T-cell (primary cell): ENCODE measurements around the gene EZH2. TPM values are rescaled to one million over a fixed set of nuclear protein-coding genes. Genes with fewer than 3 reads are reported as not detected.

Experiments used
- ATAC-seq, 4 experiments: fragments of 200-7000 bp in 3 of 4; fragments of 150-1000 bp in 1 of 4; cut with Tn5 transposase; replicated peaks in 1 of 4; 1 replicate in 3 of 4; 2 replicates in 1 of 4; pipeline ENCODE4 v1.10.0; 2021; ENCODE audit warnings: moderate library complexity in 3 of 4, mild to moderate bottlenecking in 2 of 4, moderate number of reproducible peaks in 1 of 4
- CTCF ChIA-PET, 2 donors: fragments of 300-600 bp; sonication (Branson Sonifier 250); formaldehyde crosslinking; loops; one replicate each; lab custom pipeline; 2022; ENCODE audit warnings: antibody characterized with exemption in 2 of 2; lab: Charles Lee
- POLR2A ChIA-PET, 2 donors: fragments of 300-600 bp; sonication (Branson Sonifier 250); formaldehyde crosslinking; loops; one replicate each; lab custom pipeline; 2022; ENCODE audit warnings: antibody characterized with exemption in 2 of 2; lab: Charles Lee
- DNase-seq, 35 experiments: peaks; one replicate each; pipeline versions ENCODE4 v3.0.0 to v3.0.0-alpha.2; 2013 to 2023
- H3K27ac ChIP-seq: one replicate; pipeline ENCODE4 v1.5.1; 2013; ENCODE audit warnings: low read length
- H3K27me3 ChIP-seq, 2 experiments: replicated peaks in 1 of 2; 1 replicate in 1 of 2; 2 replicates in 1 of 2; pipeline versions ENCODE4 v1.6.1 to v1.7.0; 2013; ENCODE audit warnings: low read length in 1 of 2, mixed read lengths in 1 of 2; ENCODE audit not compliant: control insufficient read depth in 2 of 2, insufficient read depth in 2 of 2; ENCODE audit errors: extremely low read depth in 1 of 2
- H3K36me3 ChIP-seq, 2 donors: 1 replicate in 1 of 2; 2 replicates in 1 of 2; pipeline versions ENCODE4 v1.6.1 to v1.7.0; 2013; ENCODE audit warnings: low read length in 1 of 2; ENCODE audit not compliant: control insufficient read depth in 2 of 2, insufficient read depth in 1 of 2; ENCODE audit errors: extremely low read depth in 1 of 2
- H3K4me1 ChIP-seq, 2 experiments: 1 replicate in 1 of 2; 2 replicates in 1 of 2; pipeline versions ENCODE4 v1.6.1 to v1.7.0; 2013; ENCODE audit warnings: low read length in 2 of 2, mixed read lengths in 1 of 2; ENCODE audit not compliant: insufficient read depth in 2 of 2, control insufficient read depth in 1 of 2; ENCODE audit errors: extremely low read depth in 1 of 2
- H3K4me3 ChIP-seq, 2 donors: 1 replicate in 1 of 2; 2 replicates in 1 of 2; pipeline versions ENCODE4 v1.5.1 to v1.7.0; 2013; ENCODE audit warnings: mild to moderate bottlenecking in 2 of 2, low read length in 1 of 2, moderate library complexity in 1 of 2; ENCODE audit not compliant: control insufficient read depth in 1 of 2; ENCODE audit errors: extremely low read depth in 1 of 2
- H3K9me3 ChIP-seq: 2 replicates; pipeline ENCODE4 v1.7.0; 2013
- H3K27ac Mint-ChIP-seq, 2 donors: one replicate each; pipeline ENCODE4 v1.8.0; 2020 to 2021; ENCODE audit warnings: mild to moderate bottlenecking in 2 of 2, mixed read lengths in 2 of 2
- H3K27me3 Mint-ChIP-seq, 2 donors: one replicate each; pipeline ENCODE4 v1.8.0; 2021 to 2022; ENCODE audit warnings: mixed read lengths in 2 of 2
- H3K36me3 Mint-ChIP-seq: one replicate; pipeline ENCODE4 v1.8.0; 2021; ENCODE audit warnings: mixed read lengths
- H3K4me1 Mint-ChIP-seq, 3 donors: one replicate each; pipeline ENCODE4 v1.8.0; 2020 to 2022; ENCODE audit warnings: mixed read lengths in 3 of 3, mild to moderate bottlenecking in 1 of 3
- H3K4me3 Mint-ChIP-seq, 3 donors: one replicate each; pipeline ENCODE4 v1.8.0; 2020 to 2022; ENCODE audit warnings: mild to moderate bottlenecking in 3 of 3, mixed read lengths in 3 of 3, moderate library complexity in 3 of 3
- H3K9me3 Mint-ChIP-seq, 3 donors: one replicate each; pipeline ENCODE4 v1.8.0; 2020 to 2022; ENCODE audit warnings: mixed read lengths in 3 of 3
- WGBS: methylation state at CpG from one replicate; pipeline ENCODE4 v1.1.5; 2013; ENCODE audit warnings: missing lambda C conversion rate; ENCODE audit not compliant: insufficient coverage; 5-methylcytosine and 5-hydroxymethylcytosine counted together
- total RNA-seq, 35 experiments: library from RNA in 6 of 35; stranded (reverse) in 6 of 35; fragments of 120-200 nt in 1 of 35; gene quantifications; one replicate each; pipeline versions ENCODE4 v1.2.1 to v1.2.4 and lab custom pipeline; 2013 to 2026

EZH2 gene
- total RNA-seq, 5 donors from 2014 or later (not counting 1 experiment from before 2014, with no cell fraction given), result 8.1 to 24.0 (median 11.2) TPM

GRCh38 chr7:148807436-148807835 lies 76.7 kb downstream of the EZH2 start:
- ChIA-PET POLR2A (no interaction called here), CTCF (interaction anchor here in 1 of 2 donors (0.7 kb wide), 1 partner anchor 75 kb away, joined by 5 read pairs; no protein-coding TSS in a partner anchor)
- peaks cover 14 to 52% of the 10 kb centered on the region in 2 donors for H3K36me3 ChIP-seq
- ATAC-seq (no peak), DNase-seq (no peak)
- no peak overlapping the region for H3K27ac ChIP-seq
- Mint-ChIP-seq H3K36me3 (peaks cover 23% of the 10 kb centered on the region), H3K27ac (peak overlapping the region in 1 of 2 donors; percentile 17), H3K27me3 (no peaks in the 10 kb centered on the region), H3K9me3 (no peaks in the 10 kb centered on the region), H3K4me1 (peaks cover 0 to under 1% (median 0%) of the 10 kb centered on the region in 3 donors), H3K4me3 (no peak overlapping the region)
- no peaks in the 10 kb centered on the region for H3K4me1 ChIP-seq
- no CpG with 5 or more reads among the region's 4 CpGs for WGBS
- H3K27me3 ChIP-seq, result no peaks in the 10 kb centered on the region
- no peak overlapping the region for H3K4me3 ChIP-seq
- no peaks in the 10 kb centered on the region for H3K9me3 ChIP-seq

GRCh38 chr7:148806187-148806586 lies 77.9 kb downstream of the EZH2 start:
- DNase-seq (no peak), ATAC-seq (no peak)
- no peaks in the 10 kb centered on the region for H3K9me3 ChIP-seq
- Mint-ChIP-seq H3K36me3 (peaks cover 29% of the 10 kb centered on the region), H3K4me3 (no peak overlapping the region), H3K4me1 (no peaks in the 10 kb centered on the region), H3K27ac (peak overlapping the region in 1 of 2 donors; percentile 12), H3K9me3 (no peaks in the 10 kb centered on the region), H3K27me3 (no peaks in the 10 kb centered on the region)
- no peaks in the 10 kb centered on the region for H3K4me1 ChIP-seq
- H3K27me3 ChIP-seq, result no peaks in the 10 kb centered on the region
- no peak overlapping the region for H3K4me3 ChIP-seq
- CTCF ChIA-PET, result no interaction called here
- POLR2A ChIA-PET, result no interaction called here
- H3K27ac ChIP-seq, result no peak overlapping the region
- H3K36me3 ChIP-seq, result peaks cover 14 to 57% of the 10 kb centered on the region in 2 donors
- 100% methylated on average over 4 of the region's 7 CpGs for WGBS

GRCh38 chr7:148804343-148805235 lies 79.5 kb downstream of the EZH2 start:
- Histone ChIP-seq H3K27ac (no peak overlapping the region), H3K27me3 (no peaks in the 10 kb centered on the region), H3K4me3 (no peak overlapping the region), H3K36me3 (peaks cover 17 to 67% of the 10 kb centered on the region in 2 donors), H3K9me3 (no peaks in the 10 kb centered on the region), H3K4me1 (no peaks in the 10 kb centered on the region)
- Mint-ChIP-seq H3K27me3 (no peaks in the 10 kb centered on the region), H3K27ac (no peak overlapping the region), H3K9me3 (no peaks in the 10 kb centered on the region), H3K36me3 (peaks cover 39% of the 10 kb centered on the region), H3K4me3 (no peak overlapping the region), H3K4me1 (no peaks in the 10 kb centered on the region)
- WGBS, result 86% methylated on average over 3 of the region's 10 CpGs
- ChIA-PET CTCF (interaction anchor here (0.6 kb wide), 2 partner anchors 246 to 1561 kb away, joined by 3 to 6 read pairs; no protein-coding TSS in a partner anchor), POLR2A (interaction anchor here in 1 of 2 donors (0.6 to 0.7 kb wide), 2 partner anchors 29 to 108 kb away, joined by 5 to 9 read pairs; no protein-coding TSS in a partner anchor)
- DNase-seq (no peak), ATAC-seq (no peak)

GRCh38 chr7:148803094-148803493 lies 81.0 kb downstream of the EZH2 start:
- Mint-ChIP-seq H3K4me1 (no peaks in the 10 kb centered on the region), H3K27ac (no peak overlapping the region), H3K4me3 (no peak overlapping the region), H3K36me3 (peaks cover 52% of the 10 kb centered on the region), H3K9me3 (no peaks in the 10 kb centered on the region), H3K27me3 (no peaks in the 10 kb centered on the region)
- no peak overlapping the region for H3K27ac ChIP-seq
- DNase-seq (no peak), ATAC-seq (no peak)
- no peak overlapping the region for H3K4me3 ChIP-seq
- ChIA-PET CTCF (interaction anchor here in 1 of 2 donors (0.6 kb wide), 1 partner anchor 10 kb away, joined by 3 read pairs; no protein-coding TSS in a partner anchor), POLR2A (no interaction called here)
- no peaks in the 10 kb centered on the region for H3K27me3 ChIP-seq
- H3K4me1 ChIP-seq, result no peaks in the 10 kb centered on the region
- H3K36me3 ChIP-seq, result peaks cover 18 to 69% of the 10 kb centered on the region in 2 donors
- WGBS, result 100% methylated on average over 4 of the region's 5 CpGs
- no peaks in the 10 kb centered on the region for H3K9me3 ChIP-seq

GRCh38 chr7:148802101-148802493 lies 82.0 kb downstream of the EZH2 start:
- ATAC-seq (no peak), DNase-seq (no peak)
- no peak overlapping the region for H3K4me3 Mint-ChIP-seq
- Histone ChIP-seq H3K9me3 (no peaks in the 10 kb centered on the region), H3K4me3 (no peak overlapping the region), H3K27me3 (no peaks in the 10 kb centered on the region), H3K27ac (no peak overlapping the region), H3K36me3 (peaks cover 14 to 69% of the 10 kb centered on the region in 2 donors), H3K4me1 (no peaks in the 10 kb centered on the region)
- H3K27ac Mint-ChIP-seq, result no peak overlapping the region
- CTCF ChIA-PET, result interaction anchor here in 1 of 2 donors (0.6 kb wide), 1 partner anchor 19 kb away, joined by 4 read pairs; no protein-coding TSS in a partner anchor
- H3K4me1 Mint-ChIP-seq, result no peaks in the 10 kb centered on the region
- peaks cover 50% of the 10 kb centered on the region for H3K36me3 Mint-ChIP-seq
- POLR2A ChIA-PET, result interaction anchor here in 1 of 2 donors (0.6 kb wide), 1 partner anchor 236 kb away, joined by 7 read pairs; no protein-coding TSS in a partner anchor
- no peaks in the 10 kb centered on the region for H3K9me3 Mint-ChIP-seq
- 94% methylated on average over 8 of the region's 10 CpGs for WGBS
- H3K27me3 Mint-ChIP-seq, result no peaks in the 10 kb centered on the region

- no peak overlapping the region for H3K27ac Mint-ChIP-seq
- H3K4me3 ChIP-seq, result no peak overlapping the region
- peaks cover 48% of the 10 kb centered on the region for H3K36me3 Mint-ChIP-seq
- 96% methylated on average over 5 of the region's 13 CpGs for WGBS
- no peak overlapping the region for H3K4me3 Mint-ChIP-seq
- DNase-seq (no peak), ATAC-seq (no peak)
- no peaks in the 10 kb centered on the region for H3K9me3 Mint-ChIP-seq
- H3K4me1 ChIP-seq, result no peaks in the 10 kb centered on the region
- H3K9me3 ChIP-seq, result no peaks in the 10 kb centered on the region
- ChIA-PET POLR2A (no interaction called here), CTCF (no interaction called here)
- H3K27ac ChIP-seq, result no peak overlapping the region
- H3K4me1 Mint-ChIP-seq, result no peaks in the 10 kb centered on the region
- H3K27me3 Mint-ChIP-seq, result no peaks in the 10 kb centered on the region
- no peaks in the 10 kb centered on the region for H3K27me3 ChIP-seq
- H3K36me3 ChIP-seq, result peaks cover 14 to 70% of the 10 kb centered on the region in 2 donors
These were observed 83.4 kb downstream of the EZH2 start for GRCh38 chr7:148800677-148801076.
